Activated naive CD8-positive, alpha-beta T cell treated with anti-CD3 and anti-CD28 coated beads, Interleukin-2, amount 50 U/mL, for 24 hours (primary cell): Measurements from ENCODE around the gene URB1.
A peak's percentile ranks its signal among the peaks of the same experiment; 100 is the strongest.
"Not testable (repeated sequence)": the region's sequence is repeated elsewhere in the genome, so short reads cannot be mapped to it uniquely, and the experiment has no call there.

Experiments used
- ATAC-seq: fragments of 150-1000 bp; cut with Tn5 transposase; one replicate; pipeline ENCODE4 v1.10.0; 2021
- DNase-seq: peaks from one replicate; pipeline ENCODE4 v3.0.0; 2021
- H3K27ac Mint-ChIP-seq: one replicate; pipeline ENCODE4 v1.8.0; 2021; ENCODE audit warnings: mild to moderate bottlenecking, mixed read lengths
- H3K27me3 Mint-ChIP-seq: one replicate; pipeline ENCODE4 v1.8.0; 2021; ENCODE audit warnings: mixed read lengths
- H3K36me3 Mint-ChIP-seq: one replicate; pipeline ENCODE4 v1.8.0; 2021; ENCODE audit warnings: low read depth, mixed read lengths
- H3K4me1 Mint-ChIP-seq: one replicate; pipeline ENCODE4 v1.8.0; 2021; ENCODE audit warnings: mixed read lengths
- H3K4me3 Mint-ChIP-seq: one replicate; pipeline ENCODE4 v1.8.0; 2021; ENCODE audit warnings: mild to moderate bottlenecking, moderate library complexity, mixed read lengths
- H3K9me3 Mint-ChIP-seq: one replicate; pipeline ENCODE4 v1.8.0; 2021; ENCODE audit warnings: mixed read lengths

Gene URB1

DNA sequence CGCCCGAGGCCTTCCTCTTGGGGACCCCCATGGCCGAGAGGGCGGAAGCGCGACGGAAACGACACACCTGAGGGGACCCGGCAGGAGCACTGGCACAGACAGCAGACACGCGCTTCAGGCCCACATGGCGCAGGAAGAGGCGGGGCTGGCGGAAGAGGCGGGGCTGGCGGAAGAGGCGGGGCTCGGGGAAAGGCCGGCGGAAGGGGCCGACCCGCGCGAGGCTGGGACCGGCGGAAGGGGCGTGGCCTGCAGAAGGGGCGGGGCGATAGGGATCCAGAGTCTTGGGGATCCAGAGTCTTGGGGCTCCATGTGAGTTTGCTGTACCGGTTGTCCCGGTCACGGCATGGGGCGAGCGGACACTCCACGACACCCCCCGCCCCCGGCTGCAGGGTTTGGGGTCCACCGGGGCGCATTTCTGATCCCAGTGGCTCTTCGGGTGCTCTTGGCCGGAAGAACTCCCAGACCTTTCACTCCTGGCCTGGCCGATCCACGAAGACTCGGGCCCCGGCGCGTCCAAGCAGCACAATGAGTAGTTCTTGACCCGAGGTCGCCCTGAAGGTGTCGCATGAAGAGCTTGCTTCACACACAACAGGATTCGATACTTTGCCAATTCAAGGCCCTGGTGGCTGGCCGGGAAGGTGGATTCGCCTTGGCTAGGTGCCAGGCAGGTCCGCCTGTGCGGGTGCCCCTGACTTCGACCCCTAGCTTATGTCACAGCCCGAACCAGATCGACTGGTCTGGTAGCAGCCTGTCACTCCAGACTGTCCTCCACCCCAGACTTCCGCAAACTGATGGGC, at the start of gene URB1:
URB1 (minus strand) TSS at position 133 of the 797 bp plus-strand sequence; CDS start at position 31, 102 bp downstream.
- peak; percentile 98 for DNase-seq
- Mint-ChIP-seq H3K36me3 (peaks cover 29% of the 10 kb centered on the region), H3K9me3 (no peaks in the 10 kb centered on the region), H3K4me1 (peaks cover 51% of the 10 kb centered on the region), H3K4me3 (peak within 1 kb of the TSS; percentile 91), H3K27ac (peak within 1 kb of the TSS; percentile 79), H3K27me3 (peaks cover 8% of the 10 kb centered on the region)
- peak; percentile 98 for ATAC-seq

GRCh38 chr21:32437729-32438128, 44.9 kb upstream of the URB1 start:
- Mint-ChIP-seq H3K4me3 (no peak overlapping the region), H3K36me3 (peaks cover 8% of the 10 kb centered on the region), H3K4me1 (peaks cover 7% of the 10 kb centered on the region), H3K9me3 (peaks cover 6% of the 10 kb centered on the region), H3K27ac (no peak overlapping the region), H3K27me3 (no peaks in the 10 kb centered on the region)
- no peak for ATAC-seq
- DNase-seq: no peak

- not testable (repeated sequence) for H3K4me1 Mint-ChIP-seq, H3K9me3 Mint-ChIP-seq, H3K27ac Mint-ChIP-seq, H3K27me3 Mint-ChIP-seq, H3K4me3 Mint-ChIP-seq, H3K36me3 Mint-ChIP-seq, DNase-seq, ATAC-seq
These were observed 40.3 kb upstream of the URB1 start for GRCh38 chr21:32432982-32433660.

- H3K27ac Mint-ChIP-seq: no peak overlapping the region
- no peak for ATAC-seq
- H3K9me3 Mint-ChIP-seq: peaks cover 4% of the 10 kb centered on the region
- H3K4me1 Mint-ChIP-seq: no peaks in the 10 kb centered on the region
- DNase-seq: no peak
- peaks cover 10% of the 10 kb centered on the region for H3K36me3 Mint-ChIP-seq
- H3K4me3 Mint-ChIP-seq: no peak overlapping the region
- H3K27me3 Mint-ChIP-seq: no peaks in the 10 kb centered on the region
These were observed 35.3 kb upstream of the URB1 start for GRCh38 chr21:32427958-32428623.

DNA sequence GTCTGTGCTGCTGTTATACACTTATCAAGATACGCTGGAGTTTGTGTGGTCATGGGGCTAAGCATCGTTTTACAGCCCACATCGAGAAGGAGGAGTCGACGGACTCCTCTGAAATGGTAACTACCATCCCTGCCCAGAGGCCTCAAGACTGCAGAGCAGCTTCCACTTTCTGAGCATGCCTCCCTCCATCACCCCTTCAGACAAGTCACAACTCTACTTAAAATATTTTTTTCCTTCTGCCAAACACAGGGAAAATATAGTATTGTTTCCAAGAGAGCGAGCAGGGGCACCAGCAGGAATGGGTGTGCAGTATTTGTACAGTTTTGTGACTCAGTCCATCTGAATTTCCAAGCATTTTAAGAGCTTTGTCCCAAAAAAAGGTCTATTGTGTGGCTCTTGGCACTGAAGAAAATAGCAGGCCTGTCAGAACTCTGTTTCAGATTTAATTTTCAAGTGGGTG, 33.8 kb upstream of the URB1 start:
- peaks cover 16% of the 10 kb centered on the region for H3K36me3 Mint-ChIP-seq
- H3K4me3 Mint-ChIP-seq: no peak overlapping the region
- H3K4me1 Mint-ChIP-seq: no peaks in the 10 kb centered on the region
- no peaks in the 10 kb centered on the region for H3K27me3 Mint-ChIP-seq
- DNase-seq (no peak), ATAC-seq (no peak)
- H3K9me3 Mint-ChIP-seq: peaks cover 4% of the 10 kb centered on the region
- no peak overlapping the region for H3K27ac Mint-ChIP-seq

- Mint-ChIP-seq H3K4me1 (no peaks in the 10 kb centered on the region), H3K9me3 (peaks cover 4% of the 10 kb centered on the region), H3K4me3 (no peak overlapping the region), H3K36me3 (peaks cover 15% of the 10 kb centered on the region), H3K27ac (no peak overlapping the region), H3K27me3 (no peaks in the 10 kb centered on the region)
- DNase-seq: no peak
- ATAC-seq: no peak
These were observed 33.3 kb upstream of the URB1 start for GRCh38 chr21:32426066-32426465.

DNA sequence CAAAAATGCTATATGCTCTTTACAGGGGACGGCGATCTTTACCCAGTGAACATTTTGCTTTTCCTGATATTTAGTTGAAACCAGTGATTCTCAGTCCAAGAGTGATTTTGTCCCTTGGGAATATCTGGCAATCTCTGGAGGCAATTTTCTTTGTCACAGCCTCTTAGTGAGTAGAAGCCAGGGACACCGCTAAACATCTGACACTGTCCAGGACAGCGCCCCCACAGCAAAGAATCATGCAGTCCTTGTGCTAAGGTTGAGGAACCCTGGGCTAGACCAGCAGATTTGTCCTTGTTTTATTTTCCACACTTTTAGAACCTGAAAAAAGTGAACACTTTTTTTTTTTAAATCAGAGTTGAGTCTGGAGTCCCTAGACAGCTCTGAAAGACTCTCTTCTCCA, 32.8 kb upstream of the URB1 start:
- Mint-ChIP-seq H3K9me3 (peaks cover 4% of the 10 kb centered on the region), H3K36me3 (peaks cover 13% of the 10 kb centered on the region), H3K4me1 (no peaks in the 10 kb centered on the region), H3K27ac (no peak overlapping the region), H3K27me3 (no peaks in the 10 kb centered on the region), H3K4me3 (no peak overlapping the region)
- DNase-seq (no peak), ATAC-seq (no peak)

GRCh38 chr21:32424674-32425073, 31.9 kb upstream of the URB1 start:
- no peaks in the 10 kb centered on the region for H3K4me1 Mint-ChIP-seq
- H3K27me3 Mint-ChIP-seq: no peaks in the 10 kb centered on the region
- no peak overlapping the region for H3K4me3 Mint-ChIP-seq
- H3K36me3 Mint-ChIP-seq: peaks cover 9% of the 10 kb centered on the region
- DNase-seq (no peak), ATAC-seq (no peak)
- no peak overlapping the region for H3K27ac Mint-ChIP-seq
- H3K9me3 Mint-ChIP-seq: no peaks in the 10 kb centered on the region

DNA sequence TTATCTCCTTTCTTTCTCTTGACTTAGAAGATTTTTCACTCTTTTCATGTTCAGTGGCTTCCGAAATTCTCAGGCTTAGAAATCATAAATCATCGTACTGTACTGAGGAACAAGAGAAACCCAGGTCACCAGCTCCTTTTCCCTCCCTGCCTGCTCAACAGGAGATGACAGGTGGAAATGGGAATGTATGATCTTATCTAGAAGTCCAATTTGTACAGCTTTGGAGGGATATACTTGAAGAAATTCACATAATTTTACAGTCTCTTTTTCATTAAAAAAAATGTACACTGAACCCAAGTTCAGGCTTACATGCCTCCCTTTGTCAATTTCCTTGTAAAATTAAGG, 31.4 kb upstream of the URB1 start:
- no peaks in the 10 kb centered on the region for H3K27me3 Mint-ChIP-seq
- H3K27ac Mint-ChIP-seq: no peak overlapping the region
- H3K9me3 Mint-ChIP-seq: no peaks in the 10 kb centered on the region
- no peak for ATAC-seq
- no peaks in the 10 kb centered on the region for H3K4me1 Mint-ChIP-seq
- no peak for DNase-seq
- peaks cover 9% of the 10 kb centered on the region for H3K36me3 Mint-ChIP-seq
- H3K4me3 Mint-ChIP-seq: no peak overlapping the region

DNA sequence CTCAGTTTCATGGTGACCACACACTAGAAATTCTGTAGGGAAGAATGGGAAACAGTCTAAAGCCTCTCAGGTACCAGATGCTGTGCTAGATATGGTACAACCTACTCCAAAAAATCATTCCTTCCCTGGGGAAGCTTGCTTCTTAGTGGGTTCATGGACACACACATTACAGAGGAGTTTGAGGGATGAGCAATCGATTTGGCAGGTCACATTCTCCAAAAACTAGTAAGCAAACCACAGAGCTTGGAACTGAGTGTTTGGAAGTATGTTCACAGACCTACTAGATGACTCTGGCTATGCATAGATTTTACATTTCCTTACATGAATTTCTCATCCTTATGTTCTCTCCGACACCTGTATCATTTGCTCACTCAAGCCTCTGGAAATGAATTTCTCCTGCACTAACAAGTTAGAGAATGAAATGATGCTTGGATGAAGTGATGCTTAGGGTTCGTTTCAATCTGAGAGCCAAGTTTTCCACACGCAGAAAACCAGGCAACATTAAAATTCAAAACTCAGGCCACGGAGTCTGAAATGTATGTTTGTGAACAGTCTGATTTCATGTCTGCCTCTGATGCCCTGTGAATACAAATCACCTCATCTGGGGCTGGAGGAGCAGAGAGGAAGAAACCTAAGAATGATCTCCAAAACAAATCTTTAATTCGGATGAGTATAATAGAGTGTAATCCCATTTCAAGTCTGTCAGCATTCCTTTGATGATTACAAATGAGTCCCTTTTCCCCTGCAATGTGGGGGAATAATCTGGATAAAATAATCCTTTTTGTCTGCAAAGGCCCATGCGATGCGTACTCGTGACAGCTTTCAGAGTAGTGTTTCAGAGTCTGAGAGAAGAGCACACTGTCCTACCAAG, 30.7 kb upstream of the URB1 start:
- H3K27ac Mint-ChIP-seq: no peak overlapping the region

DNA sequence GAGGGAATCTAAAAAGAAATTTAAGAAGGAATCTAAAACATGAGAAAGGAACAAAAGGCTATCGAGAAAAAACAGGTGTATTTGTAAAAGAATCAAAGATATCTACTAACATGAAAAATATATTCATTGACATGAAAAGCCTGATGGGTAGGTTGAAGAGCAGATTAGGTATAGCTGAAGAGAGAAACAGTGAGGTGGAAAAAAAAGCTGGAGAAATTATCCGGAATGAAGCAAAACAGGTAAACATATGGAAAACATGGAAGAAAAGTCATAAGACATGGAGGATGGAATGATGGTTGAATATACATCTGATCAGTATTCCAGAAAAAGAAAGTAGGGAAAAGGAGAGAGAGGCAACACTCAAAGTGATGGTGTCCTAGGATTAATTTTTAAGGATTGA, 29.3 kb upstream of the URB1 start:
- peaks cover 3% of the 10 kb centered on the region for H3K4me1 Mint-ChIP-seq
- DNase-seq (no peak), ATAC-seq (no peak)
- no peak overlapping the region for H3K27ac Mint-ChIP-seq
- no peaks in the 10 kb centered on the region for H3K27me3 Mint-ChIP-seq
- H3K9me3 Mint-ChIP-seq: no peaks in the 10 kb centered on the region
- peaks cover 9% of the 10 kb centered on the region for H3K36me3 Mint-ChIP-seq
- H3K4me3 Mint-ChIP-seq: no peak overlapping the region

More for the DNA sequence above, 30.7 kb upstream of the URB1 start:
- Mint-ChIP-seq H3K4me1 (no peaks in the 10 kb centered on the region), H3K9me3 (no peaks in the 10 kb centered on the region), H3K36me3 (peaks cover 9% of the 10 kb centered on the region), H3K4me3 (no peak overlapping the region), H3K27me3 (no peaks in the 10 kb centered on the region)
- ATAC-seq: no peak
- DNase-seq: no peak

GRCh38 chr21:32418146-32418545, 25.3 kb upstream of the URB1 start:
- no peak overlapping the region for H3K27ac Mint-ChIP-seq
- no peak for DNase-seq
- no peak overlapping the region for H3K4me3 Mint-ChIP-seq
- H3K9me3 Mint-ChIP-seq: no peaks in the 10 kb centered on the region
- H3K4me1 Mint-ChIP-seq: peaks cover 26% of the 10 kb centered on the region
- no peaks in the 10 kb centered on the region for H3K27me3 Mint-ChIP-seq
- peaks cover 8% of the 10 kb centered on the region for H3K36me3 Mint-ChIP-seq
- no peak for ATAC-seq

- DNase-seq: no peak
- Mint-ChIP-seq H3K4me1 (peaks cover 38% of the 10 kb centered on the region), H3K36me3 (peaks cover 2% of the 10 kb centered on the region), H3K9me3 (no peaks in the 10 kb centered on the region), H3K27me3 (no peaks in the 10 kb centered on the region), H3K4me3 (no peak overlapping the region), H3K27ac (no peak overlapping the region)
- no peak for ATAC-seq
These were observed 22.9 kb upstream of the URB1 start for GRCh38 chr21:32415451-32416398.
